IMR-90 (cell line): ENCODE data around the gene UBE2G1. TPM values are rescaled to one million over a fixed set of nuclear protein-coding genes. Genes with fewer than 3 reads are reported as not detected.

Source experiments
- ATAC-seq: fragments of 200-7000 bp; cut with Tn5 transposase; 2 replicates; pipeline ENCODE4 v1.9.1; 2020; ENCODE audit warnings: low read depth, mild to moderate bottlenecking, moderate library complexity
- BruUV-seq: library from RNA; stranded (reverse); fragments of 400-500 nt; replicated peaks from 2 replicates; lab custom pipeline; 2021; lab: Mats Ljungman, UMichigan
- CTCF ChIA-PET: fragments of 300-600 bp; formaldehyde crosslinking; extraction: SDS; loops from one replicate; lab custom pipeline; 2021; ENCODE audit warnings: antibody characterized with exemption; lab: Yijun Ruan, JAX
- POLR2A ChIA-PET: fragments of 300-600 bp; sonication (Branson Sonifier 250); formaldehyde crosslinking; loops from one replicate; lab custom pipeline; 2022; ENCODE audit warnings: antibody characterized with exemption; ENCODE audit not compliant: unreplicated experiment; lab: Charles Lee
- DNase-seq: peaks from one replicate; pipeline ENCODE4 v3.0.0; 2013
- H2AFZ ChIP-seq: replicated peaks from 2 replicates; pipeline ENCODE3; 2013; ENCODE audit warnings: low read length, mild to moderate bottlenecking; ENCODE audit not compliant: poor library complexity
- H2AK5ac ChIP-seq: 2 replicates; pipeline ENCODE4 v1.6.1; 2013; ENCODE audit warnings: low read depth, low read length, inconsistent platforms
- H2AK9ac ChIP-seq: replicated peaks from 2 replicates; pipeline ENCODE3; 2013; ENCODE audit warnings: mild to moderate bottlenecking, low read depth, low read length, moderate library complexity; ENCODE audit not compliant: poor library complexity
- H2BK120ac ChIP-seq: 2 replicates; pipeline ENCODE4 v1.6.1; 2013; ENCODE audit warnings: low read depth, low read length, inconsistent platforms
- H2BK15ac ChIP-seq: 3 replicates; pipeline ENCODE4 v1.6.1; 2013; ENCODE audit warnings: low read depth, low read length, inconsistent platforms
- H2BK20ac ChIP-seq: 2 replicates; pipeline ENCODE4 v1.6.1; 2013; ENCODE audit warnings: low read depth, mild to moderate bottlenecking, inconsistent platforms, low read length, moderate library complexity
- H2BK5ac ChIP-seq: 2 replicates; pipeline ENCODE4 v1.6.1; 2013; ENCODE audit warnings: mild to moderate bottlenecking, low read depth, low read length, inconsistent platforms; ENCODE audit not compliant: poor library complexity, severe bottlenecking
- H3K14ac ChIP-seq: replicated peaks from 2 replicates; pipeline ENCODE4 v1.6.1; 2013; ENCODE audit warnings: low read depth, low read length, inconsistent platforms
- H3K18ac ChIP-seq: 2 replicates; pipeline ENCODE4 v1.6.1; 2013; ENCODE audit warnings: low read depth, low read length, control low read depth
- H3K23ac ChIP-seq: 2 replicates; pipeline ENCODE4 v1.6.1; 2013; ENCODE audit warnings: low read depth, low read length, inconsistent platforms
- H3K27ac ChIP-seq: 2 replicates; pipeline ENCODE4 v1.5.1; 2013; ENCODE audit warnings: mild to moderate bottlenecking, control low read depth, low read length; ENCODE audit not compliant: insufficient read depth
- H3K27me3 ChIP-seq: 2 replicates; pipeline ENCODE4 v1.6.1; 2013; ENCODE audit warnings: low read length; ENCODE audit not compliant: control insufficient read depth, insufficient read depth
- H3K36me3 ChIP-seq: 2 replicates; pipeline ENCODE4 v1.6.1; 2013; ENCODE audit warnings: low read length, mixed read lengths; ENCODE audit not compliant: control insufficient read depth, insufficient read depth
- H3K4ac ChIP-seq: 2 replicates; pipeline ENCODE4 v1.6.1; 2013; ENCODE audit warnings: low read depth, low read length, inconsistent platforms
- H3K4me1 ChIP-seq: 2 replicates; pipeline ENCODE4 v1.6.1; 2013; ENCODE audit warnings: low read length, mixed read lengths; ENCODE audit not compliant: control insufficient read depth, insufficient read depth
- H3K4me2 ChIP-seq: 2 replicates; pipeline ENCODE4 v1.6.1; 2013; ENCODE audit warnings: low read depth, mild to moderate bottlenecking, control low read depth, low read length, moderate library complexity
- H3K4me3 ChIP-seq: 2 replicates; pipeline ENCODE4 v1.5.1; 2013; ENCODE audit warnings: low read depth, mild to moderate bottlenecking, control low read depth, low read length, moderate library complexity; ENCODE audit not compliant: insufficient read depth
- H3K56ac ChIP-seq: 2 replicates; pipeline ENCODE4 v1.6.1; 2013; ENCODE audit warnings: low read length, inconsistent platforms; ENCODE audit not compliant: insufficient read depth; ENCODE audit errors: extremely low read depth
- H3K79me1 ChIP-seq, 2 experiments: 2 replicates each; pipeline ENCODE4 v1.6.1; 2013; ENCODE audit warnings: low read length in 2 of 2, inconsistent platforms in 1 of 2, low read depth in 1 of 2
- H3K9ac ChIP-seq: 2 replicates; pipeline ENCODE4 v1.6.1; 2013; ENCODE audit warnings: low read depth, low read length, control low read depth
- H3K9me1 ChIP-seq: 2 replicates; pipeline ENCODE4 v1.6.1; 2013; ENCODE audit warnings: low read length, inconsistent platforms; ENCODE audit not compliant: insufficient read depth
- H3K9me3 ChIP-seq: 2 replicates; pipeline ENCODE4 v1.6.1; 2013; ENCODE audit warnings: low read length; ENCODE audit not compliant: control insufficient read depth, insufficient read depth
- H4K20me1 ChIP-seq: 2 replicates; pipeline ENCODE4 v1.6.1; 2013; ENCODE audit warnings: low read length, inconsistent platforms; ENCODE audit not compliant: insufficient read depth
- H4K5ac ChIP-seq: 2 replicates; pipeline ENCODE4 v1.6.1; 2013; ENCODE audit warnings: mild to moderate bottlenecking, low read depth, low read length, control low read depth
- H4K8ac ChIP-seq, 2 experiments: 2 replicates each; pipeline ENCODE4 v1.6.1; 2013; ENCODE audit warnings: low read depth in 2 of 2, low read length in 2 of 2, control low read depth in 1 of 2, inconsistent platforms in 1 of 2
- H4K91ac ChIP-seq: 2 replicates; pipeline ENCODE4 v1.6.1; 2013; ENCODE audit warnings: low read depth, low read length, inconsistent platforms; ENCODE audit not compliant: insufficient read depth
- BHLHE40 ChIP-seq: fragments of 150-350 bp; IDR thresholded peaks from 2 replicates; pipeline ENCODE4 v1.6.1; 2016; ENCODE audit warnings: mild to moderate bottlenecking, low read depth, low read length
- CEBPB ChIP-seq: IDR thresholded peaks from 2 replicates; pipeline ENCODE4 v1.6.1; 2012; ENCODE audit warnings: low read depth, low read length, improper control_type of control experiment
- FOS ChIP-seq: fragments of 150-350 bp; IDR thresholded peaks from 2 replicates; pipeline ENCODE4 v1.6.1; 2016; ENCODE audit warnings: low read depth, low read length
- MAFK ChIP-seq: IDR thresholded peaks from 2 replicates; pipeline ENCODE4 v1.6.1; 2012; ENCODE audit warnings: low read depth, low read length, improper control_type of control experiment
- RCOR1 ChIP-seq: IDR thresholded peaks from 2 replicates; pipeline ENCODE4 v1.6.1; 2012; ENCODE audit warnings: mild to moderate bottlenecking, low read length, improper control_type of control experiment; ENCODE audit not compliant: insufficient replicate concordance
- WGBS, 2 experiments: methylation state at CpG; one replicate each; pipeline versions ENCODE4 v1.1.5 to v1.1.7; 2013; ENCODE audit warnings: missing lambda C conversion rate in 2 of 2; ENCODE audit not compliant: insufficient read length in 1 of 2; ENCODE audit errors: extremely low coverage in 2 of 2; 5-methylcytosine and 5-hydroxymethylcytosine counted together
- dilution Hi-C: fragments of 300-500 bp; cut with HindIII; formaldehyde crosslinking; loops from one replicate; pipeline ENCODE4 v1.14.3; 2018; ENCODE audit warnings: low sequenced_read_pairs; ENCODE audit not compliant: unreplicated experiment
- in situ Hi-C: fragments of 300-500 bp; cut with MboI; formaldehyde crosslinking; loops from 3 replicates; pipeline ENCODE4 v1.14.3; 2019; ENCODE audit warnings: low sequenced_read_pairs, inconsistent platforms, mixed read lengths
- intact Hi-C: fragments of 100-400 bp; cut with micrococcal nuclease; formaldehyde crosslinking; loops from 2 replicates; pipeline ENCODE4 v1.10.0; 2022
- polyA plus RNA-seq, 3 experiments: library from polyadenylated mRNA; depleted of rRNA; stranded (reverse); fragments of >200 nt; gene quantifications; 2 replicates each; pipeline ENCODE4 v1.2.3, GENCODE V29; 2012; ENCODE audit warnings: low replicate concordance in 1 of 3
- total RNA-seq: library from RNA; depleted of rRNA; stranded (reverse); fragments of >200 nt; gene quantifications from 2 replicates; pipeline ENCODE4 v1.2.3, GENCODE V29; 2012

Gene UBE2G1
- total and polyA plus RNA-seq, 2 of the 4 experiments (the other 2 are of a cell fraction) = 26.3 to 26.6 TPM

- Histone ChIP-seq H3K9ac (no peak overlapping the region), H3K36me3 (no peaks in the 10 kb centered on the region), H2AFZ (no peak overlapping the region), H3K79me1 (peaks cover 14 to 60% of the 10 kb centered on the region in 2 experiments), H3K4me2 (peak overlapping the region; percentile 46), H3K9me3 (no peaks in the 10 kb centered on the region), H3K4me1 (peaks cover 13% of the 10 kb centered on the region), H4K20me1 (peaks cover 64% of the 10 kb centered on the region), H3K9me1 (peaks cover 10% of the 10 kb centered on the region), H2BK20ac (no peak overlapping the region), H3K14ac (no peak overlapping the region), H3K4me3 (no peak overlapping the region), H3K27ac (no peak overlapping the region), H2BK15ac (no peak overlapping the region), H4K5ac (no peak overlapping the region), H3K27me3 (no peaks in the 10 kb centered on the region), H2BK120ac (no peak overlapping the region), H2BK5ac (peak overlapping the region; percentile 30), H2AK5ac (no peak overlapping the region), H3K18ac (no peak overlapping the region), H4K91ac (no peak overlapping the region), H3K23ac (no peak overlapping the region), H2AK9ac (no peak overlapping the region), H3K56ac (no peak overlapping the region), H3K4ac (no peak overlapping the region), H4K8ac (no peak overlapping the region)
- in situ Hi-C loops (no loop called here), intact Hi-C loops (loop anchor here (5.0 kb wide), 1 partner anchor 38 kb away; no protein-coding TSS in a partner anchor), dilution Hi-C loops (no loop called here)
- DNase-seq (peak; percentile 99), ATAC-seq (peak; percentile 77)
- ChIA-PET POLR2A (interaction anchor here (0.5 kb wide), 1 partner anchor 69 kb away, joined by 5 read pairs; no protein-coding TSS in a partner anchor), CTCF (no interaction called here)
- no TSS peak for BruUV-seq
- WGBS, 2 experiments = no CpG with 5 or more reads among the region's 7 CpGs
- TF ChIP-seq BHLHE40 (peak; percentile 81), CEBPB (peak; percentile 83), FOS (peak; percentile 95), MAFK (0 out of 2 replicates have a peak, but pooled peaks have one; percentile 11), RCOR1 (no peak)
These were observed 36.6 kb downstream of the UBE2G1 start for GRCh38 chr17:4329838-4330237.
